HepG2 (cell line): ENCODE data around the gene DNAJC11. TPM values are rescaled to one million over a fixed set of nuclear protein-coding genes. Genes with fewer than 3 reads are reported as not detected.
A peak's percentile ranks its signal among the peaks of the same experiment; 100 is the strongest.

ENCODE experiments used
- ATAC-seq: fragments of 200-7000 bp; cut with Tn5 transposase; 3 replicates; pipeline ENCODE4 v1.9.1; 2020; ENCODE audit warnings: mild to moderate bottlenecking, moderate library complexity
- BruUV-seq: library from RNA; stranded (reverse); fragments of 400-500 nt; replicated peaks from 2 replicates; lab custom pipeline; 2021; lab: Mats Ljungman, UMichigan
- CTCF ChIA-PET: fragments of 300-600 bp; formaldehyde crosslinking; extraction: SDS; loops from one replicate; lab custom pipeline; 2021; ENCODE audit warnings: low total read pairs, inconsistent platforms, low intra/inter-chr PET ratio; lab: Yijun Ruan, JAX
- POLR2A ChIA-PET: fragments of 350-600 bp; sonication (Branson Sonifier 250); formaldehyde crosslinking; loops from one replicate; lab custom pipeline; 2020; ENCODE audit warnings: antibody characterized with exemption, inconsistent platforms; lab: Yijun Ruan, JAX
- DNase-seq: peaks from one replicate; pipeline ENCODE4 v3.0.0-alpha.2; 2015; ENCODE audit warnings: low spot score
- FAIRE-seq: peaks from 3 replicates; lab custom pipeline; 2011; peaks lifted over from hg19 to GRCh38; lab: Jason Lieb, UNC
- H2AFZ ChIP-seq: one replicate; pipeline ENCODE4 v1.6.1; 2011; ENCODE audit warnings: low read length, inconsistent platforms
- H3K27ac ChIP-seq: fragments of 300-600 bp; 3 replicates; pipeline ENCODE4 v1.8.0; 2011; ENCODE audit warnings: mixed run types, mild to moderate bottlenecking, mixed read lengths, low read length, inconsistent platforms; ENCODE audit not compliant: insufficient read depth; ENCODE audit errors: extremely low read length
- H3K27me3 ChIP-seq, 2 experiments: fragments of 200-600 bp in 1 of 2; 2 replicates in 1 of 2; 3 replicates in 1 of 2; pipeline versions ENCODE4 v1.6.0 to v1.8.0; 2011; ENCODE audit warnings: low read length in 2 of 2, mild to moderate bottlenecking in 2 of 2, moderate library complexity in 2 of 2, inconsistent platforms in 1 of 2; ENCODE audit not compliant: insufficient read depth in 2 of 2, control insufficient read depth in 1 of 2
- H3K36me3 ChIP-seq, 2 experiments: fragments of 200-600 bp in 1 of 2; replicated peaks in 1 of 2; 2 replicates in 1 of 2; 3 replicates in 1 of 2; pipeline versions ENCODE4 v1.5.1 to v1.8.0; 2011; ENCODE audit warnings: low read length in 2 of 2, inconsistent platforms in 1 of 2; ENCODE audit not compliant: insufficient read depth in 2 of 2, control insufficient read depth in 1 of 2
- H3K4me1 ChIP-seq: 2 replicates; pipeline ENCODE4 v1.5.1; 2012; ENCODE audit warnings: low read length, inconsistent platforms; ENCODE audit not compliant: insufficient read depth
- H3K4me2 ChIP-seq: 2 replicates; pipeline ENCODE4 v1.6.0; 2011; ENCODE audit warnings: low read depth, low read length, inconsistent platforms
- H3K4me3 ChIP-seq, 3 experiments: fragments of 200-600 bp in 1 of 3; sonication (generic), shearing (Covaris generic) in 1 of 3; replicated peaks in 1 of 3; 2 replicates each; pipeline ENCODE4 v1.5.1; 2011 to 2016; ENCODE audit warnings: low read length in 3 of 3, inconsistent platforms in 2 of 3, low read depth in 2 of 3, mild to moderate bottlenecking in 2 of 3, control low read depth in 1 of 3, mixed read lengths in 1 of 3; ENCODE audit not compliant: insufficient read depth in 1 of 3
- H3K79me2 ChIP-seq: one replicate; pipeline ENCODE4 v1.6.1; 2011; ENCODE audit warnings: low read length, inconsistent platforms; ENCODE audit not compliant: insufficient read depth
- H3K9ac ChIP-seq: 2 replicates; pipeline ENCODE4 v1.6.0; 2011; ENCODE audit warnings: mild to moderate bottlenecking, low read depth, low read length, inconsistent platforms; ENCODE audit not compliant: insufficient read depth
- H3K9me3 ChIP-seq: 2 replicates; pipeline ENCODE4 v1.5.1; 2012; ENCODE audit warnings: mild to moderate bottlenecking, low read length
- H4K20me1 ChIP-seq: 2 replicates; pipeline ENCODE4 v1.6.0; 2011; ENCODE audit warnings: inconsistent platforms, mild to moderate bottlenecking, low read length, moderate library complexity; ENCODE audit not compliant: insufficient read depth
- CAMTA2 ChIP-seq: sonication (generic); formaldehyde crosslinking; IDR thresholded peaks from 2 replicates; pipeline ENCODE4 v1.4.0; 2020; ENCODE audit warnings: mild to moderate bottlenecking, missing genetic modification reagents, borderline replicate concordance
- CREM ChIP-seq, 2 experiments: sonication (generic) in 1 of 2; formaldehyde crosslinking in 1 of 2; IDR thresholded peaks; 2 replicates each; pipeline versions ENCODE4 v1.4.0 to v1.6.1; 2016 to 2020; ENCODE audit warnings: antibody characterized with exemption in 1 of 2, mild to moderate bottlenecking in 1 of 2, missing genetic modification reagents in 1 of 2
- DPF2 ChIP-seq: sonication (generic); formaldehyde crosslinking; IDR thresholded peaks from 2 replicates; pipeline ENCODE4 v1.4.0; 2020; ENCODE audit warnings: mild to moderate bottlenecking, low read depth, missing genetic modification reagents, borderline replicate concordance
- EEA1 ChIP-seq: sonication (generic); formaldehyde crosslinking; IDR thresholded peaks from 2 replicates; pipeline ENCODE4 v1.5.1; 2020; ENCODE audit warnings: mild to moderate bottlenecking, missing genetic modification reagents, borderline replicate concordance
- ETV6 ChIP-seq: sonication (generic); formaldehyde crosslinking; conservative IDR thresholded peaks from 2 replicates; pipeline ENCODE4 v1.4.0; 2020; ENCODE audit warnings: missing genetic modification reagents
- FOXA3 ChIP-seq: IDR thresholded peaks from 2 replicates; pipeline ENCODE4 v1.6.1; 2016; ENCODE audit warnings: missing genetic modification reagents, missing compliant biosample characterization
- MAFG ChIP-seq: sonication (generic); formaldehyde crosslinking; IDR thresholded peaks from 2 replicates; pipeline ENCODE4 v1.5.1; 2020; ENCODE audit warnings: mild to moderate bottlenecking, missing genetic modification reagents
- MEIS2 ChIP-seq: sonication (generic); formaldehyde crosslinking; IDR thresholded peaks from 2 replicates; pipeline ENCODE4 v1.9.0; 2021; ENCODE audit warnings: mild to moderate bottlenecking, missing genetic modification reagents
- PHF20 ChIP-seq: sonication (generic); formaldehyde crosslinking; IDR thresholded peaks from 2 replicates; pipeline ENCODE4 v1.5.0; 2020; ENCODE audit warnings: mild to moderate bottlenecking, missing genetic modification reagents
- POLR2G ChIP-seq: fragments of 200-400 bp; formaldehyde crosslinking; IDR thresholded peaks from 2 replicates; pipeline ENCODE4 v1.6.1; 2018; ENCODE audit warnings: mild to moderate bottlenecking, low read depth, low read length, moderate library complexity
- RELA ChIP-seq: sonication (generic); formaldehyde crosslinking; IDR thresholded peaks from 2 replicates; pipeline ENCODE4 v1.4.0; 2020; ENCODE audit warnings: missing genetic modification reagents
- SOX13 ChIP-seq, 3 experiments: fragments of 450-650 bp in 1 of 3; sonication (generic) in 1 of 3; formaldehyde crosslinking in 1 of 3; IDR thresholded peaks in 2 of 3; conservative IDR thresholded peaks in 1 of 3; 2 replicates each; pipeline versions ENCODE4 v1.5.0 to v1.6.1; 2016 to 2020; ENCODE audit warnings: antibody characterized with exemption in 1 of 3, mild to moderate bottlenecking in 1 of 3, missing compliant biosample characterization in 1 of 3, missing genetic modification reagents in 1 of 3, moderate library complexity in 1 of 3
- TAF15 ChIP-seq: fragments of 200-400 bp; formaldehyde crosslinking; IDR thresholded peaks from one replicate; pipeline ENCODE4 v1.6.1; 2018; ENCODE audit warnings: mild to moderate bottlenecking, low read depth, low read length; ENCODE audit not compliant: poor library complexity, severe bottlenecking
- ZBTB1 ChIP-seq: sonication (generic); formaldehyde crosslinking; IDR thresholded peaks from 2 replicates; pipeline ENCODE4 v1.4.0; 2020; ENCODE audit warnings: missing genetic modification reagents, borderline replicate concordance
- ZKSCAN1 ChIP-seq: fragments of 150-350 bp; IDR thresholded peaks from 2 replicates; pipeline ENCODE4 v1.6.1; 2014; ENCODE audit warnings: low read length
- ZNF251 ChIP-seq: sonication (generic); formaldehyde crosslinking; IDR thresholded peaks from 2 replicates; pipeline ENCODE4 v1.9.0; 2021; ENCODE audit warnings: mild to moderate bottlenecking, missing genetic modification reagents
- ZNF331 ChIP-seq: sonication (generic); formaldehyde crosslinking; IDR thresholded peaks from 2 replicates; pipeline ENCODE4 v1.4.0; 2020; ENCODE audit warnings: missing genetic modification reagents
- ZNF333 ChIP-seq: sonication (generic); formaldehyde crosslinking; IDR thresholded peaks from 2 replicates; pipeline ENCODE4 v1.4.0; 2020; ENCODE audit warnings: mild to moderate bottlenecking, missing genetic modification reagents, borderline replicate concordance
- ZNF549 ChIP-seq: sonication (generic); formaldehyde crosslinking; IDR thresholded peaks from 2 replicates; pipeline ENCODE4 v1.5.0; 2020; ENCODE audit warnings: missing genetic modification reagents
- WGBS: methylation state at CpG from one replicate; pipeline ENCODE4 v1.1.6; 2017; ENCODE audit warnings: low lambda C conversion rate; 5-methylcytosine and 5-hydroxymethylcytosine counted together
- in situ Hi-C: cut with HindIII; loops from 2 replicates; pipeline ENCODE4 v1.10.0; 2017; ENCODE audit warnings: low pct_unique_long_range_greater_than_20kb; ENCODE audit not compliant: extremely low pct_ligation_motif_present
- intact Hi-C: fragments of 100-400 bp; cut with micrococcal nuclease; formaldehyde crosslinking; loops from one replicate; pipeline ENCODE4 v1.10.0; 2022; ENCODE audit not compliant: unreplicated experiment
- polyA plus RNA-seq, 8 experiments: library from polyadenylated mRNA; depleted of rRNA in 3 of 8; stranded (reverse) in 7 of 8; unstranded in 1 of 8; fragments of >200 nt; fragmentation: Illumina TruSeq in 4 of 8; extraction: Trizol in 4 of 8; gene quantifications; 2 replicates each; pipeline versions ENCODE4 v1.2.1 to v1.2.3, GENCODE V29; 2011 to 2016; ENCODE audit warnings: low read depth in 4 of 8, missing spikeins in 1 of 8, mixed read lengths in 1 of 8; ENCODE audit not compliant: insufficient read depth in 1 of 8
- total RNA-seq, 5 experiments: library from RNA; depleted of rRNA; stranded (reverse); fragments of >200 nt; fragmentation: Illumina TruSeq; extraction: Trizol; gene quantifications; 2 replicates each; pipeline ENCODE4 v1.2.3, GENCODE V29; 2016; ENCODE audit warnings: low read depth in 1 of 5
- TF ChIP-seq, protein P1 (sequence below): sonication (generic); formaldehyde crosslinking; IDR thresholded peaks from 2 replicates; pipeline ENCODE4 v1.4.0; 2020; ENCODE audit warnings: low read depth, mild to moderate bottlenecking, missing genetic modification reagents
- TF ChIP-seq, protein P2 (sequence below): sonication (generic); formaldehyde crosslinking; IDR thresholded peaks from 2 replicates; pipeline ENCODE4 v1.8.0; 2022; ENCODE audit warnings: missing genetic modification reagents, mild to moderate bottlenecking, moderate library complexity, borderline replicate concordance

Gene DNAJC11
- total and polyA plus RNA-seq, 2 of the 13 experiments (the other 11 are each of a cell fraction or from before 2014, with no cell fraction given): 25.1 to 47.6 TPM

DNA sequence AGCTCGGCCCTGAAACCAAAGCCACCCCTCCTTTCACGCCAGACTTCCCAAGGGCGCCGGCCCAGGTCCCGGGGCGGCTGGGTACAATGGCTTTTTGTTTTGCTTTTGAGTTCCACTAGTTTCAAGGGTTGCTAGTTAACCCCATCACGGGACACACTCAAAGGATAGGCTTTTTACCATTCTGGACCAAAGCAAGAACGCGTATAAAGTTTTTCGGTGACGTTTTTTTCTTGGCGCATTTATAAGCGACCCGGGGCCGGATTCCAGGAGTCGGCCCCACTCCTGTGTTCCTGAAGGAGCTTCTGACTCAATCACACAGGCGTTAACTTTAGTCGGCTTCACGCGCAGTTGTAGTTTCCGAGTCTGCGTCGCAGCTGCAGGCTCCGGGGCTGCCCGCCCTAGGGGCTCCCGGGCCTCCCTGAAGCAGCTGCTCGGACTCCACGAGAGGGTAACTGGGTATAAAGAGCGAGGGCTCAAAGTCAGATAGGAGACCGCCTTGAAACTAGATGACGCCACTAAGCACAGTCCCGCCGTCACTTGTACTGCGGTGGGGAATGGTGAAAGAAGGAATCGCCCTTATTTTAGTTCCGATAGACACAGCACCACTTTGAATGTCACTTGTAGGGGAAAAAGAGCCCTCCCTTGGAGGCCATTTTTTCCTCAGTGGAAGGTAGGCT is 98.2 kb downstream of the DNAJC11 start:
- CTCF ChIA-PET: no interaction called here
- ATAC-seq (peak; percentile 37), DNase-seq (peak; percentile 86), FAIRE-seq (no peak)
- Histone ChIP-seq H3K9ac (peak overlapping the region; percentile 97), H3K9me3 (no peaks in the 10 kb centered on the region), H3K27ac (peak overlapping the region; percentile 100), H3K4me1 (peaks cover 42% of the 10 kb centered on the region), H3K79me2 (peaks cover 37% of the 10 kb centered on the region), H3K4me2 (peak overlapping the region; percentile 98), H2AFZ (no peak overlapping the region), H3K27me3 (no peaks in the 10 kb centered on the region; a peak in 1 of 5 replicates), H3K4me3 (peak overlapping the region; percentile 66 to 92 (median 78)), H3K36me3 (peaks cover 3 to 11% of the 10 kb centered on the region in 2 experiments; a peak in 3 of 5 replicates), H4K20me1 (peaks cover 26% of the 10 kb centered on the region)
- in situ Hi-C loops (no loop called here), intact Hi-C loops (no loop called here)
- under 1% methylated on average over 32 of the region's 36 CpGs for WGBS
- POLR2A ChIA-PET: interaction anchor here (0.6 to 7.1 kb wide), 15 partner anchors 8 to 182 kb away, joined by 3 to 113 read pairs (median 4); partner anchors contain the start of genes CAMTA1, NOL9, PHF13 and TAS1R1
- TSS peak; percentile 95 for BruUV-seq
- TF ChIP-seq MEIS2 (CRISPR knock-in tag) (0 out of 2 replicates have a peak, but pooled peaks have one; percentile 12), EEA1 (no peak), CAMTA2 (CRISPR knock-in tag) (0 out of 2 replicates have a peak, but pooled peaks have one; percentile 62), ZBTB1 (CRISPR knock-in tag) (no peak), TAF15 (no peak), MAFG (CRISPR knock-in tag) (no peak), ETV6 (peak; percentile 14; the same call in 1 of the 2 replicates), ZNF549 (0 out of 2 replicates have a peak, but pooled peaks have one; percentile 33), RELA (CRISPR knock-in tag) (no peak), ZNF251 (no peak), PHF20 (CRISPR knock-in tag) (peak; percentile 44; the same call in 1 of the 2 replicates), POLR2G (no peak; the same call in 1 of the 2 replicates), ZKSCAN1 (no peak), ZNF331 (CRISPR knock-in tag) (peak; percentile 5; the same call in 1 of the 2 replicates), FOXA3 (CRISPR knock-in tag) (no peak), ZNF333 (CRISPR knock-in tag) (peak; percentile 20; the same call in 1 of the 2 replicates), CREM (IDR thresholded peaks at IDR 0.05) (no peak), CREM (CRISPR knock-in tag; IDR thresholded peaks at IDR 0.05) (no peak), DPF2 (no peak), SOX13 (IDR thresholded peaks at IDR 0.05) (no peak), SOX13 (CRISPR knock-in tag; conservative IDR thresholded peaks at IDR 0.05 in 1 of 2, IDR thresholded peaks at IDR 0.05 in 1 of 2) (0 out of 4 replicates have a peak, but pooled peaks have one; percentile 27 to 35)
- TF ChIP-seq, protein P1, sequence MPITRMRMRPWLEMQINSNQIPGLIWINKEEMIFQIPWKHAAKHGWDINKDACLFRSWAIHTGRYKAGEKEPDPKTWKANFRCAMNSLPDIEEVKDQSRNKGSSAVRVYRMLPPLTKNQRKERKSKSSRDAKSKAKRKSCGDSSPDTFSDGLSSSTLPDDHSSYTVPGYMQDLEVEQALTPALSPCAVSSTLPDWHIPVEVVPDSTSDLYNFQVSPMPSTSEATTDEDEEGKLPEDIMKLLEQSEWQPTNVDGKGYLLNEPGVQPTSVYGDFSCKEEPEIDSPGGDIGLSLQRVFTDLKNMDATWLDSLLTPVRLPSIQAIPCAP: no peak
- TF ChIP-seq, protein P2, sequence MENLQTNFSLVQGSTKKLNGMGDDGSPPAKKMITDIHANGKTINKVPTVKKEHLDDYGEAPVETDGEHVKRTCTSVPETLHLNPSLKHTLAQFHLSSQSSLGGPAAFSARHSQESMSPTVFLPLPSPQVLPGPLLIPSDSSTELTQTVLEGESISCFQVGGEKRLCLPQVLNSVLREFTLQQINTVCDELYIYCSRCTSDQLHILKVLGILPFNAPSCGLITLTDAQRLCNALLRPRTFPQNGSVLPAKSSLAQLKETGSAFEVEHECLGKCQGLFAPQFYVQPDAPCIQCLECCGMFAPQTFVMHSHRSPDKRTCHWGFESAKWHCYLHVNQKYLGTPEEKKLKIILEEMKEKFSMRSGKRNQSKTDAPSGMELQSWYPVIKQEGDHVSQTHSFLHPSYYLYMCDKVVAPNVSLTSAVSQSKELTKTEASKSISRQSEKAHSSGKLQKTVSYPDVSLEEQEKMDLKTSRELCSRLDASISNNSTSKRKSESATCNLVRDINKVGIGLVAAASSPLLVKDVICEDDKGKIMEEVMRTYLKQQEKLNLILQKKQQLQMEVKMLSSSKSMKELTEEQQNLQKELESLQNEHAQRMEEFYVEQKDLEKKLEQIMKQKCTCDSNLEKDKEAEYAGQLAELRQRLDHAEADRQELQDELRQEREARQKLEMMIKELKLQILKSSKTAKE: peak; percentile 40; the same call in 1 of the 2 replicates
